Duodenal mucosa (tissue), 2 donors: ENCODE data around the gene PTPRN2.

Experiments
- H3K27ac ChIP-seq: one replicate; pipeline ENCODE4 v1.7.0; 2013; ENCODE audit warnings: low read depth, low read length
- H3K27me3 ChIP-seq, 2 donors: one replicate each; pipeline ENCODE4 v1.7.0; 2013; ENCODE audit warnings: low read length in 2 of 2, control low read depth in 1 of 2; ENCODE audit not compliant: insufficient read depth in 2 of 2, control insufficient read depth in 1 of 2
- H3K36me3 ChIP-seq, 2 donors: one replicate each; pipeline ENCODE4 v1.7.0; 2013; ENCODE audit warnings: low read length in 2 of 2, control low read depth in 1 of 2; ENCODE audit not compliant: insufficient read depth in 2 of 2, control insufficient read depth in 1 of 2
- H3K4me1 ChIP-seq, 2 donors: one replicate each; pipeline ENCODE4 v1.7.0; 2013; ENCODE audit warnings: low read length in 2 of 2, control low read depth in 1 of 2; ENCODE audit not compliant: insufficient read depth in 2 of 2, control insufficient read depth in 1 of 2
- H3K4me3 ChIP-seq, 2 donors: one replicate each; pipeline ENCODE4 v1.7.0; 2013; ENCODE audit warnings: low read length in 2 of 2, low read depth in 1 of 2
- H3K9ac ChIP-seq, 2 donors: one replicate each; pipeline ENCODE4 v1.7.0; 2013; ENCODE audit warnings: low read length in 2 of 2, low read depth in 1 of 2
- H3K9me3 ChIP-seq, 2 donors: one replicate each; pipeline ENCODE4 v1.7.0; 2013; ENCODE audit warnings: low read length in 2 of 2, control low read depth in 1 of 2; ENCODE audit not compliant: control insufficient read depth in 1 of 2

PTPRN2 gene

DNA sequence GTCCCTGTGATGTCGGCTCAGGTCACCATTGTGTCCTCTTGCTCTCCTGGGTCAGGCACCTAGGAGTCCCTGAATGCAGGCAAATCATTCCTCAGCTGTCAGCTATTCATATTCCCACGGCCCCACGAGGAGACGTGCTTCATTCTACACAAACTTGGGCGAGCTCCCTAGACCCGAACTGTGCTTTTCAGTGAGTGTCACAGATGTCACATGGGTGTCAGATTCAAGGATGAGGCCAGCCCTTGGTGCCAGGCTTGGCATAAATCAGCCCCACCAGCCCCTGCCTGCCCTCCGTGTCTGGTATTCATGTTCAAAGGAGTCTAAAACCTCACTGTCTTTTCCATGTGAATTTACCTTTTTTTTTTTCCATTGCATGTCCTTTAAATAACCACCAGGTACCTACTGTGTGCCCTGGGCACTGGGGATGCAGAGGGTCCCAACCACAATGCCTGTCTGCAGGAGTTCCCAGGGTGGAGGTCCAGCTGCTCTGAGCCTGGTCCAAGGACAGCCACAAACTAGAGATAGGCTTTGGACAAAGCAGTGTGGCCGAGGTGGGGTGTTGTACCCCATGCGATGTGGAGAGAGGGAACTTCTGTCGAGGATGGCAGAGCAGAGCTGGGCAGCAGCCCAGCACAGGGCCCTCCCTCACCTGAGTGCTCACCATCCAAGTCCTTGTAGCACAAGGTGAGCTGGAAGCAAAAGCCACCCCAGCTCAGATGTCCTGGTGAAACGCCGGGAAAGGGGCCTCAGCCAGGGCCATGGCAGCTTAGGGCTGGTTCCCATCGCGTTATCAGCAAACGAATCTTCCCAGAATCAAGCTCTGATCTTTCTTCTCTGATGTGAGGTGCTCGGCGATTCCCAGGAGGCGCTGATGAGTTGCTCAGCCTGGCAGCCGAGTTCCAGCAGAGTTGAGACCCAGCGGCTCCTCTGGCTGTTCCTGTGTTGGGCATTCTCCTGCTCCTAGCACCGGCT, 611.9 kb downstream of the PTPRN2 start:
- Histone ChIP-seq H3K9ac (no peak overlapping the region), H3K27ac (no peak overlapping the region), H3K36me3 (no peaks in the 10 kb centered on the region), H3K27me3 (no peaks in the 10 kb centered on the region), H3K4me1 (no peaks in the 10 kb centered on the region), H3K9me3 (peaks cover 17 to 19% of the 10 kb centered on the region in 2 donors), H3K4me3 (no peak overlapping the region)

DNA sequence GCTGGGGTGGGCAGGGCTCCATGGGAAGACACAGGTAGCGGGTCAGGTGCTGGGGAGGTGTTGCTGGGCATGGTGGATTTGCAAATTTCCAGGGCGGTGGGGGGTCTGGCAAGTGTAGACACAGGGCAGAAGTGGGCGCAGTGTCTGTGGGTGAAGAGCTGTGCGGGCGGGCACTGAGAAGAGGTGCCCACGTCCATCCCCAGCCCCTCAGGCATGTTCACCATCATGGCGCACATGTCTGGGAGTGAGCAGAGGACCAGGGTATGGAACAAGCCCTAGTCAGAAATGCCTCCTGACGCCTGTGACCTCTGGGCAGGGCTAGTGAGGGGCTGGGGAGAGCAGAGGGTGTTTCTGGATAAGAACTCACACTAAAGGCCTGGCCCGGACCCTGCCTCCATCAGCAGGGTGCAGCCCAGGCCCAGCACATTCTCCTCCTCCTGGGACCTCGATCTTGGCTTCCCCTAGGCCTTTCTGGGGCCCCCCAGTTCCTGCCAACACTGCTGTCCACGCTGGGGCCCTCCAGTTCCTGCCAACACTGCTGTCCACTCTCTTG, 612.9 kb downstream of the PTPRN2 start:
- Histone ChIP-seq H3K9ac (no peak overlapping the region), H3K27ac (no peak overlapping the region), H3K36me3 (no peaks in the 10 kb centered on the region), H3K4me1 (no peaks in the 10 kb centered on the region), H3K27me3 (no peaks in the 10 kb centered on the region), H3K4me3 (no peak overlapping the region), H3K9me3 (peaks cover 17 to 19% of the 10 kb centered on the region in 2 donors)

DNA sequence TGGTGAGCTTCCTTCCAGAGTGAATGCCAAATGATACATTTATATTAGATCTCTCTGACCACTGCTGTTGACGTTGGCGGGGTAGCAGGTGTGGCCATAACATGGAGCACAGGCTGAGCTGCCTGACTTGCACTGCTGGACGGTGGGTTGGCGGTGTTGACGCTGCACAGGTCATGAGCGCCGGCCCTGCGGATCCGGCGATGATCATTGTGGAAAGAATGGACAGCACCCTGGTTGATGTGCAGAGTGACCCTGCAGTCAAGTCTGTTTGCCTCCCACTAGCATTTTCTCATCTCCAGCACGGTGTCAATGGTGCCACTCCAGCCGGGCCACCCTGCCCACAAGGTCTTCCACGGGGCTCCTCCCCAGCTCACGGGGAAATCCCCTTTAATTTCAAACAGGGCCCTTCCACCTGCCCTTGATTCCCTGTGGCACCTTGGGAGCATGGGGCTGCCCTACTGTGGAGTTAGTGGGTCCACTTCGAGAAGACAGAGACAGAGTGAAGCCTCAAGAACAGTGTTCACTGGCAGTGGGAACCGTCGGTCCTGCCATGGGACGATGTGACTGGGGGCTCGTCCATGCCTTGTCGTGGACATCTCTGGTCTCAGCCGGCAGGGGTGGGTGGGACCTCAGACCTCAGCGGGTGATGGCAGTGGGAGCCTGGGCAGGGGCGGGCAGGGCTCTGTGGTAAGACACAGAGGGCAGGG, 613.5 kb downstream of the PTPRN2 start:
- Histone ChIP-seq H3K27me3 (no peaks in the 10 kb centered on the region), H3K27ac (no peak overlapping the region), H3K9ac (no peak overlapping the region), H3K4me1 (no peaks in the 10 kb centered on the region), H3K9me3 (peaks cover 17 to 19% of the 10 kb centered on the region in 2 donors), H3K4me3 (no peak overlapping the region), H3K36me3 (no peaks in the 10 kb centered on the region)

DNA sequence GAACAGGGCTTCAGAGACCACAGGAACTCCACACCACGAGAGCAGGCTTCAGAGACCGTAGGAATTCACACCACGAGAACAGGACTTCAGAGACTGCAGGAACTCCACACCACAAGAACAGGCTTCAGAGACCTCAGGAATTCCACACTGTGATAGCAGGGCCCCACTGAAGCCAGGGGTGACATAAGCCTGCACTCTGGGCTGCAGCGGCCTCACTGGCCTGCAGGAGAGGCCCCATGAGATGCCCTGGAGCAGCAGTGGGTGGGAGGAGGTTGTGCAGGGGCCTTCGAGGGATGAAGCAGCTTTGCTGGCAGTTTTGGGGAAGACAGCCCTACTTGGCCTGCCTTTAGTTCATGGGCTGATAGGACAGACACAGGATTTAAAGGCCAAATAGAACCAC, 614.7 kb downstream of the PTPRN2 start:
- peaks cover 17 to 19% of the 10 kb centered on the region in 2 donors for H3K9me3 ChIP-seq

DNA sequence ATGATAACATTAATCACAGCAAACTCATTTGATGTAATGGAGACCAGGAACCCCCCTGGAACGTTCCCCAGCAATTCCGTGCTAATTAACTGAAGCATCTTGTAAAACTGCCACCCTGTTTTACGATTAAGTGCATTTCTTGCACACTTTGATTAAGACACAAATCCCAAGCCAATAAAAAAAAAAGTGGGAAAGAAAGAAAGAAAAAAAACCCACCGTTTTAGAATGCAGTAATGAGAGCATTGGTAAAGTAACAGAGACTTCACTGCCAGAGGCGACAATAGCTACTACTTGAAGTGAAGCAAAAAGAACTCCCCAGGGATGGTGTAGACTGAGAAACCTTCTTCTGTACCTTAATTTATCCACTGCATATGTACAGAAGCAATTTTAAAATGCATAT, 616.1 kb downstream of the PTPRN2 start:
- H3K9me3 ChIP-seq = peaks cover 17 to 19% of the 10 kb centered on the region in 2 donors
- H3K27me3 ChIP-seq = no peaks in the 10 kb centered on the region
- H3K4me3 ChIP-seq = no peak overlapping the region
- H3K9ac ChIP-seq = no peak overlapping the region
- no peaks in the 10 kb centered on the region for H3K4me1 ChIP-seq
- no peak overlapping the region for H3K27ac ChIP-seq
- no peaks in the 10 kb centered on the region for H3K36me3 ChIP-seq

More for the DNA sequence above, 614.7 kb downstream of the PTPRN2 start:
- Histone ChIP-seq H3K4me3 (no peak overlapping the region), H3K27me3 (no peaks in the 10 kb centered on the region), H3K9ac (no peak overlapping the region), H3K36me3 (no peaks in the 10 kb centered on the region), H3K4me1 (no peaks in the 10 kb centered on the region), H3K27ac (no peak overlapping the region)

DNA sequence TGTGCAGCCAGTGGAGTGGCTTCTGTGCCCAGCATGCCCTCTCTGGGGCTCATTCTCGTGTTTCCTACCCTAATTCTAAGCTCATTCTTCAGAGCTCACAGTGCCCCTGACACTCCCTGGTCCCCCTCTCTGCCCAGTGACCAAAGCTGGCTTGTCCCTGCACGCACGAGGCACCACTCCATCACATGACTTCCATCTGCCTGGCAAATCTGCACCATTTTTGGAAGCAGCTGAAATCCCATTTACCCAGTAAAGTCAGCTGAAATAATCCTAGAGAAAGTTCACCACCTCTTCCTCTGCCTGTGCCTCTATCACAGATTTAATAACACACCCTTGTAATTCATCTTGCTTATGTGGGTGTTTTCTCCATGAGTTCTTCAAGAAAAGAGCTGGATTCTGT, 616.9 kb downstream of the PTPRN2 start:
- no peak overlapping the region for H3K4me3 ChIP-seq
- H3K9ac ChIP-seq = no peak overlapping the region
- H3K9me3 ChIP-seq = peaks cover 17 to 19% of the 10 kb centered on the region in 2 donors
- H3K4me1 ChIP-seq = no peaks in the 10 kb centered on the region
- H3K27ac ChIP-seq = no peak overlapping the region
- H3K36me3 ChIP-seq = no peaks in the 10 kb centered on the region
- H3K27me3 ChIP-seq = no peaks in the 10 kb centered on the region

- Histone ChIP-seq H3K9me3 (peaks cover 16 to 17% of the 10 kb centered on the region in 2 donors), H3K9ac (no peak overlapping the region), H3K27ac (no peak overlapping the region), H3K4me1 (no peaks in the 10 kb centered on the region), H3K27me3 (no peaks in the 10 kb centered on the region), H3K4me3 (no peak overlapping the region), H3K36me3 (no peaks in the 10 kb centered on the region)
Observed at GRCh38 chr7:157969995-157970394, 617.6 kb downstream of the PTPRN2 start.

GRCh38 chr7:157966490-157966889, 621.1 kb downstream of the PTPRN2 start:
- Histone ChIP-seq H3K27me3 (no peaks in the 10 kb centered on the region), H3K36me3 (no peaks in the 10 kb centered on the region), H3K27ac (no peak overlapping the region), H3K9me3 (no peaks in the 10 kb centered on the region), H3K9ac (no peak overlapping the region), H3K4me3 (no peak overlapping the region), H3K4me1 (no peaks in the 10 kb centered on the region)

- Histone ChIP-seq H3K9ac (no peak overlapping the region), H3K27me3 (no peaks in the 10 kb centered on the region), H3K36me3 (no peaks in the 10 kb centered on the region), H3K4me3 (no peak overlapping the region), H3K4me1 (no peaks in the 10 kb centered on the region), H3K9me3 (no peaks in the 10 kb centered on the region), H3K27ac (no peak overlapping the region)
Observed at GRCh38 chr7:157964521-157964920, 623.1 kb downstream of the PTPRN2 start.

DNA sequence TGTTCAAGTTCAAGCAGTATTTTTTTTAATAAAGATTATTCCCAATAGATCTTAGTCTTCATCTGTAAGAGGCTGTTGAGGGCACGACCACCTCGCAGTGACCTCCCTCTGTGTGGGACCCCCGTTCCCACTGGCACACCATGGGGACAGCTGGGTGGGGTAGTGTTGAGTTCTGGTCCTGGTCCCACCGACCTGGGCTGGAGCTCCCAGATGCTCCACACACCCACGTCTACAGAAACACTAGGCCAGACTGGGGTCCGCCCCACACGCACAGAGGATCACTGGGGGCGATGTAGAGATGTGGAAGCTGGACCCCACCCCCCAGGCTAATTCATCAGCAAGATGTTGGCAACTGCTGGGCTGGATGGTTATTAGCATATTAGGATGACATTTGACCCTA, 623.6 kb downstream of the PTPRN2 start:
- Histone ChIP-seq H3K27me3 (no peaks in the 10 kb centered on the region), H3K36me3 (no peaks in the 10 kb centered on the region)

More for the DNA sequence above, 623.6 kb downstream of the PTPRN2 start:
- H3K4me1 ChIP-seq = no peaks in the 10 kb centered on the region
- H3K9me3 ChIP-seq = no peaks in the 10 kb centered on the region
- H3K9ac ChIP-seq = no peak overlapping the region
- H3K4me3 ChIP-seq = no peak overlapping the region
- H3K27ac ChIP-seq = no peak overlapping the region
